SK-N-SH (cell line): ENCODE measurements around the gene AKIP1. TPM values are rescaled to one million over a fixed set of nuclear protein-coding genes. Genes with fewer than 3 reads are reported as not detected.

Experiments
- CTCF ChIA-PET: fragments of 300-600, 350-600 bp; formaldehyde crosslinking; extraction: SDS; loops from one replicate; lab custom pipeline; 2021; lab: Yijun Ruan, JAX
- POLR2A ChIA-PET: fragments of 350-600 bp; sonication (Branson Sonifier 250); formaldehyde crosslinking; extraction: SDS; loops from one replicate; lab custom pipeline; 2020; ENCODE audit warnings: antibody characterized with exemption, inconsistent platforms; lab: Yijun Ruan, JAX
- DNase-seq: peaks from one replicate; pipeline ENCODE4 v3.0.0; 2012
- H2AFZ ChIP-seq: fragments of 200-600 bp; sonication (generic); 2 replicates; pipeline ENCODE4 v1.8.1; 2016; ENCODE audit warnings: antibody characterized with exemption, mild to moderate bottlenecking, low read depth
- H3F3A ChIP-seq: fragments of 200-600 bp; sonication (generic); replicated peaks from 2 replicates; pipeline ENCODE3; 2016; ENCODE audit warnings: antibody characterized with exemption, mild to moderate bottlenecking; ENCODE audit not compliant: insufficient read depth
- H3K27ac ChIP-seq, 2 experiments: fragments of 200-500 bp in 1 of 2; fragments of 200-600 bp in 1 of 2; sonication (Bioruptor generic) in 1 of 2; sonication (generic), shearing (Covaris generic) in 1 of 2; 2 replicates each; pipeline versions ENCODE4 v1.5.1 to v1.6.1; 2014 to 2016; ENCODE audit warnings: low read depth in 2 of 2, inconsistent platforms in 1 of 2, low read length in 1 of 2, mild to moderate bottlenecking in 1 of 2, mixed read lengths in 1 of 2
- H3K27me3 ChIP-seq: fragments of 200-600 bp; sonication (generic), shearing (Covaris generic); 2 replicates; pipeline ENCODE4 v1.6.1; 2016; ENCODE audit warnings: mixed run types; ENCODE audit not compliant: insufficient read depth
- H3K36me3 ChIP-seq, 2 experiments: fragments of 200-500 bp in 1 of 2; fragments of 200-600 bp in 1 of 2; sonication (Bioruptor generic) in 1 of 2; sonication (generic) in 1 of 2; replicated peaks in 1 of 2; 2 replicates each; pipeline versions ENCODE3 to v1.5.1; 2014 to 2016; ENCODE audit warnings: low read length in 1 of 2, mild to moderate bottlenecking in 1 of 2; ENCODE audit not compliant: insufficient read depth in 2 of 2, control insufficient read depth in 1 of 2
- H3K4me1 ChIP-seq, 2 experiments: fragments of 200-500 bp in 1 of 2; fragments of 200-600 bp in 1 of 2; sonication (Bioruptor generic) in 1 of 2; sonication (generic), shearing (Covaris generic) in 1 of 2; 2 replicates each; pipeline versions ENCODE4 v1.5.1 to v1.6.1; 2014 to 2016; ENCODE audit warnings: low read depth in 1 of 2, low read length in 1 of 2, mixed run types in 1 of 2; ENCODE audit not compliant: insufficient read depth in 2 of 2, control insufficient read depth in 1 of 2
- H3K4me2 ChIP-seq: fragments of 200-600 bp; sonication (generic), shearing (Covaris generic); 2 replicates; pipeline ENCODE4 v1.6.1; 2017; ENCODE audit warnings: mixed run types
- H3K4me3 ChIP-seq, 2 experiments: fragments of 200-500 bp in 1 of 2; fragments of 200-600 bp in 1 of 2; sonication (Bioruptor generic) in 1 of 2; sonication (generic), shearing (Covaris generic) in 1 of 2; 2 replicates each; pipeline versions ENCODE4 v1.5.1 to v1.8.1; 2014 to 2016; ENCODE audit warnings: low read depth in 2 of 2, inconsistent platforms in 1 of 2, low read length in 1 of 2, mild to moderate bottlenecking in 1 of 2, mixed read lengths in 1 of 2, moderate library complexity in 1 of 2
- H3K79me2 ChIP-seq: fragments of 200-600 bp; sonication (generic); 2 replicates; pipeline ENCODE4 v1.8.1; 2017; ENCODE audit warnings: mild to moderate bottlenecking; ENCODE audit not compliant: insufficient read depth
- H3K9ac ChIP-seq: fragments of 200-600 bp; sonication (generic); 2 replicates; pipeline ENCODE4 v1.6.1; 2017; ENCODE audit warnings: mixed run types
- H3K9me2 ChIP-seq: fragments of 200-600 bp; sonication (generic); 2 replicates; pipeline ENCODE4 v1.6.1; 2017; ENCODE audit warnings: mixed run types
- H3K9me3 ChIP-seq: fragments of 200-600 bp; sonication (generic); 2 replicates; pipeline ENCODE4 v1.6.1; 2017; ENCODE audit warnings: mixed run types, mild to moderate bottlenecking, moderate library complexity
- H4K20me1 ChIP-seq: fragments of 200-600 bp; sonication (generic); 2 replicates; pipeline ENCODE4 v1.6.1; 2017; ENCODE audit warnings: mild to moderate bottlenecking, mixed run types; ENCODE audit not compliant: insufficient read depth
- CHD2 ChIP-seq: fragments of 150-350 bp; IDR thresholded peaks from 2 replicates; pipeline ENCODE4 v1.6.1; 2018; ENCODE audit warnings: low read length; ENCODE audit not compliant: partially characterized antibody
- CTCF ChIP-seq: fragments of 200-600 bp; sonication (generic); IDR thresholded peaks from 2 replicates; pipeline ENCODE4 v1.6.1; 2017; ENCODE audit warnings: antibody characterized with exemption, mild to moderate bottlenecking, moderate library complexity
- EP300 ChIP-seq, 2 experiments: IDR thresholded peaks; 2 replicates each; pipeline versions ENCODE4 v1.4.0 to v1.6.1; 2012; ENCODE audit warnings: borderline replicate concordance in 1 of 2, low read depth in 1 of 2, low read length in 1 of 2
- EZH2phosphoT487 ChIP-seq: fragments of 200-600 bp; sonication (generic); IDR thresholded peaks from 2 replicates; pipeline ENCODE4 v1.6.1; 2017; ENCODE audit warnings: low read depth, mixed run types, mild to moderate bottlenecking, antibody characterized with exemption, moderate library complexity, borderline replicate concordance
- FOSL2 ChIP-seq: IDR thresholded peaks from 2 replicates; pipeline ENCODE4 v1.4.0; 2012; ENCODE audit warnings: low read depth, mild to moderate bottlenecking, moderate library complexity, borderline replicate concordance
- FOXJ3 ChIP-seq: sonication (generic); formaldehyde crosslinking; IDR thresholded peaks from 2 replicates; pipeline ENCODE4 v1.5.1; 2020; ENCODE audit warnings: mild to moderate bottlenecking, missing genetic modification reagents
- FOXM1 ChIP-seq: IDR thresholded peaks from 2 replicates; pipeline ENCODE4 v1.4.0; 2012; ENCODE audit warnings: low read depth, mild to moderate bottlenecking
- GABPA ChIP-seq: IDR thresholded peaks from 2 replicates; pipeline ENCODE4 v1.4.0; 2012; ENCODE audit warnings: low read depth, mild to moderate bottlenecking
- GATA2 ChIP-seq: sonication (generic); formaldehyde crosslinking; IDR thresholded peaks from 2 replicates; pipeline ENCODE4 v1.5.0; 2020; ENCODE audit warnings: mild to moderate bottlenecking, missing genetic modification reagents
- IRF3 ChIP-seq: fragments of 150-350 bp; IDR thresholded peaks from 2 replicates; pipeline ENCODE4 v1.6.1; 2016; ENCODE audit warnings: mild to moderate bottlenecking, low read depth, low read length
- MXI1 ChIP-seq: IDR thresholded peaks from 2 replicates; pipeline ENCODE4 v1.6.1; 2012; ENCODE audit warnings: mild to moderate bottlenecking, low read depth, low read length, improper control_type of control experiment
- POLR2AphosphoS5 ChIP-seq: IDR thresholded peaks from 2 replicates; pipeline ENCODE4 v1.6.1; 2012; ENCODE audit warnings: low read depth, low read length
- RAD21 ChIP-seq: IDR thresholded peaks from 2 replicates; pipeline ENCODE4 v1.6.1; 2012; ENCODE audit warnings: mild to moderate bottlenecking, low read length
- RFX5 ChIP-seq: IDR thresholded peaks from 2 replicates; pipeline ENCODE4 v1.6.1; 2012; ENCODE audit warnings: mild to moderate bottlenecking, improper control_type of control experiment, low read length
- SIN3A ChIP-seq: IDR thresholded peaks from 2 replicates; pipeline ENCODE4 v1.6.1; 2012; ENCODE audit warnings: low read depth, mild to moderate bottlenecking, low read length, moderate library complexity, borderline replicate concordance
- SMC3 ChIP-seq: IDR thresholded peaks from 2 replicates; pipeline ENCODE4 v1.6.1; 2012; ENCODE audit warnings: low read depth, low read length, improper control_type of control experiment
- TEAD4 ChIP-seq: IDR thresholded peaks from 2 replicates; pipeline ENCODE4 v1.4.0; 2012; ENCODE audit warnings: mild to moderate bottlenecking, borderline replicate concordance; ENCODE audit not compliant: insufficient read depth
- USF1 ChIP-seq: IDR thresholded peaks from 2 replicates; pipeline ENCODE4 v1.4.0; 2012; ENCODE audit warnings: low read depth, borderline replicate concordance
- USF2 ChIP-seq: fragments of 150-350 bp; IDR thresholded peaks from 2 replicates; pipeline ENCODE4 v1.6.1; 2017; ENCODE audit warnings: antibody characterized with exemption, low read length, low read depth, borderline replicate concordance
- WGBS: methylation state at CpG from one replicate; pipeline ENCODE4 v1.1.6; 2017; ENCODE audit warnings: low lambda C conversion rate; 5-methylcytosine and 5-hydroxymethylcytosine counted together
- polyA plus RNA-seq, 3 experiments: library from polyadenylated mRNA; depleted of rRNA; stranded (reverse); fragments of >200 nt; gene quantifications; 2 replicates each; pipeline ENCODE4 v1.2.3, GENCODE V29; 2012

AKIP1 gene
- polyA plus RNA-seq, 1 of the 3 experiments (the other 2 are of a cell fraction): 47.9 TPM

- Histone ChIP-seq H3K36me3 (peaks cover 14 to 27% of the 10 kb centered on the region in 2 experiments), H3K9ac (no peak overlapping the region), H3K27me3 (no peaks in the 10 kb centered on the region), H3K9me3 (no peaks in the 10 kb centered on the region), H3K9me2 (no peaks in the 10 kb centered on the region), H3K4me2 (no peak overlapping the region), H4K20me1 (no peaks in the 10 kb centered on the region), H3K4me1 (no peaks in the 10 kb centered on the region), H3F3A (no peaks in the 10 kb centered on the region), H3K27ac (no peak overlapping the region), H2AFZ (no peak overlapping the region), H3K79me2 (no peaks in the 10 kb centered on the region), H3K4me3 (no peak overlapping the region)
- WGBS: 100% methylated on average over 4 of the region's 5 CpGs
- POLR2A ChIA-PET: interaction anchor here (0.6 kb wide), 1 partner anchor 498 kb away, joined by 3 read pairs; no protein-coding TSS in a partner anchor
- DNase-seq: no peak
- CTCF ChIA-PET: interaction anchor here (0.9 to 2.0 kb wide), 4 partner anchors 9 to 212 kb away, joined by 3 to 8 read pairs (median 4); no protein-coding TSS in a partner anchor
- TF ChIP-seq TEAD4: no peak
- no peak for TF ChIP-seq GABPA
- TF ChIP-seq EZH2phosphoT487: no peak
- no peak for TF ChIP-seq IRF3
- TF ChIP-seq RFX5: no peak
- TF ChIP-seq USF2: no peak
- TF ChIP-seq GATA2 (CRISPR knock-in tag): no peak
- TF ChIP-seq FOXM1: no peak
- no peak for TF ChIP-seq FOSL2
- TF ChIP-seq RAD21: no peak
- TF ChIP-seq FOXJ3 (CRISPR knock-in tag): no peak
- TF ChIP-seq EP300 (IDR thresholded peaks at IDR 0.05; ENCODE audit: borderline replicate concordance in 1 of 2, low read depth in 1 of 2, low read length in 1 of 2): no peak
- no peak for TF ChIP-seq CTCF
- no peak for TF ChIP-seq SIN3A
- TF ChIP-seq USF1: no peak
- no peak for TF ChIP-seq MXI1
- TF ChIP-seq SMC3: no peak
- TF ChIP-seq POLR2AphosphoS5: no peak
- TF ChIP-seq CHD2: no peak
Measured at GRCh38 chr11:8925711-8926110, 14.7 kb downstream of the AKIP1 start.
